WTC11 (cell line): ENCODE results near the gene HRCT1. TPM values are rescaled to one million over a fixed set of nuclear protein-coding genes. Genes with fewer than 3 reads are reported as not detected.

Source experiments
- ATAC-seq: fragments of 200-7000 bp; cut with Tn5 transposase; 2 replicates; pipeline ENCODE4 v1.10.0; 2021; ENCODE audit warnings: mild to moderate bottlenecking, moderate library complexity
- CTCF ChIA-PET: fragments of 300-600 bp; sonication (Branson Sonifier 250); formaldehyde crosslinking; loops from one replicate; lab custom pipeline; 2021; ENCODE audit warnings: antibody characterized with exemption; lab: Charles Lee
- POLR2A ChIA-PET: fragments of 350-600 bp; sonication (Branson Sonifier 250); formaldehyde crosslinking; loops from one replicate; lab custom pipeline; 2021; ENCODE audit warnings: antibody characterized with exemption; lab: Charles Lee
- DNase-seq: peaks from one replicate; pipeline ENCODE4 v3.0.0; 2021; ENCODE audit warnings: low spot score
- H3K27ac Mint-ChIP-seq: 2 replicates; pipeline ENCODE4 v1.8.0; 2021; ENCODE audit warnings: mixed read lengths
- H3K27me3 Mint-ChIP-seq: 2 replicates; pipeline ENCODE4 v1.8.0; 2021; ENCODE audit warnings: low read depth, mild to moderate bottlenecking, moderate library complexity, mixed read lengths
- H3K36me3 Mint-ChIP-seq: 2 replicates; pipeline ENCODE4 v1.8.0; 2021; ENCODE audit warnings: mixed read lengths
- H3K4me1 Mint-ChIP-seq: 2 replicates; pipeline ENCODE4 v1.8.0; 2022; ENCODE audit warnings: mixed read lengths
- H3K4me3 Mint-ChIP-seq: 2 replicates; pipeline ENCODE4 v1.8.0; 2021; ENCODE audit warnings: mild to moderate bottlenecking, moderate library complexity, mixed read lengths
- H3K9me3 Mint-ChIP-seq: 2 replicates; pipeline ENCODE4 v1.8.0; 2021; ENCODE audit warnings: mixed read lengths
- ATF1 ChIP-seq: sonication (generic); formaldehyde crosslinking; IDR thresholded peaks from 2 replicates; pipeline ENCODE4 v1.8.1; 2023; ENCODE audit warnings: mild to moderate bottlenecking, moderate library complexity, missing genetic modification reagents
- CREB1 ChIP-seq: sonication (generic); formaldehyde crosslinking; IDR thresholded peaks from 2 replicates; pipeline ENCODE4 v1.8.0; 2023; ENCODE audit warnings: mild to moderate bottlenecking, missing genetic modification reagents
- E2F1 ChIP-seq: sonication (generic); formaldehyde crosslinking; IDR thresholded peaks from 2 replicates; pipeline ENCODE4 v1.8.0; 2022; ENCODE audit warnings: mild to moderate bottlenecking, missing genetic modification reagents
- ESRRA ChIP-seq: sonication (generic); formaldehyde crosslinking; IDR thresholded peaks from 2 replicates; pipeline ENCODE4 v1.8.1; 2022; ENCODE audit warnings: mild to moderate bottlenecking, missing genetic modification reagents, borderline replicate concordance
- FOXK1 ChIP-seq: sonication (generic); formaldehyde crosslinking; IDR thresholded peaks from 2 replicates; pipeline ENCODE4 v1.8.0; 2022; ENCODE audit warnings: mild to moderate bottlenecking, moderate library complexity, missing genetic modification reagents
- HMGXB4 ChIP-seq: sonication (generic); formaldehyde crosslinking; IDR thresholded peaks from 2 replicates; pipeline ENCODE4 v1.8.1; 2023; ENCODE audit warnings: mild to moderate bottlenecking, moderate library complexity, missing genetic modification reagents
- OVOL2 ChIP-seq: fragments of 250-450 bp; sonication (Bioruptor Pico); IDR thresholded peaks from 2 replicates; pipeline ENCODE4 v1.9.0; 2021; ENCODE audit warnings: mild to moderate bottlenecking, borderline replicate concordance
- RELA ChIP-seq: sonication (generic); formaldehyde crosslinking; IDR thresholded peaks from 2 replicates; pipeline ENCODE4 v1.8.1; 2022; ENCODE audit warnings: missing genetic modification reagents, mild to moderate bottlenecking, borderline replicate concordance
- RORB ChIP-seq: fragments of 250-450 bp; sonication (Bioruptor Pico); IDR thresholded peaks from 2 replicates; pipeline ENCODE4 v1.9.0; 2021; ENCODE audit warnings: mild to moderate bottlenecking
- SOX15 ChIP-seq: fragments of 250-450 bp; sonication (Bioruptor Pico); IDR thresholded peaks from 2 replicates; pipeline ENCODE4 v1.9.0; 2021; ENCODE audit warnings: mild to moderate bottlenecking
- SP1 ChIP-seq: sonication (generic); formaldehyde crosslinking; conservative IDR thresholded peaks from 2 replicates; pipeline ENCODE4 v1.8.1; 2022; ENCODE audit warnings: missing genetic modification reagents
- TCF7 ChIP-seq: sonication (generic); formaldehyde crosslinking; IDR thresholded peaks from 2 replicates; pipeline ENCODE4 v1.8.0; 2022; ENCODE audit warnings: mild to moderate bottlenecking, low read depth, missing genetic modification reagents, moderate library complexity
- TEAD4 ChIP-seq: sonication (generic); formaldehyde crosslinking; IDR thresholded peaks from 2 replicates; pipeline ENCODE4 v1.8.0; 2022; ENCODE audit warnings: mild to moderate bottlenecking, missing genetic modification reagents
- TP53 ChIP-seq: sonication (generic); formaldehyde crosslinking; IDR thresholded peaks from 2 replicates; pipeline ENCODE4 v1.8.1; 2023; ENCODE audit warnings: mild to moderate bottlenecking, missing genetic modification reagents
- ZNF121 ChIP-seq: sonication (generic); formaldehyde crosslinking; IDR thresholded peaks from 2 replicates; pipeline ENCODE4 v1.8.0; 2023; ENCODE audit warnings: missing genetic modification reagents
- ZNF219 ChIP-seq: sonication (generic); formaldehyde crosslinking; IDR thresholded peaks from 2 replicates; pipeline ENCODE4 v1.8.0; 2023; ENCODE audit warnings: missing genetic modification reagents, mild to moderate bottlenecking, borderline replicate concordance
- ZNF263 ChIP-seq: sonication (generic); formaldehyde crosslinking; IDR thresholded peaks from 2 replicates; pipeline ENCODE4 v1.8.1; 2022; ENCODE audit warnings: low read depth, mild to moderate bottlenecking, moderate library complexity, missing genetic modification reagents
- total RNA-seq: library from RNA; stranded (reverse); gene quantifications from 3 replicates; pipeline ENCODE4 v1.2.3, GENCODE V29; 2021
- TF ChIP-seq, protein P1 (sequence below): sonication (generic); formaldehyde crosslinking; IDR thresholded peaks from 2 replicates; pipeline ENCODE4 v1.8.1; 2022; ENCODE audit warnings: low read depth, missing genetic modification reagents, borderline replicate concordance
- TF ChIP-seq, protein P2 (sequence below): fragments of 200-600 bp; IDR thresholded peaks from 2 replicates; pipeline ENCODE4 v1.8.0; 2022; ENCODE audit warnings: antibody characterized with exemption
- TF ChIP-seq, protein P3 (sequence below): sonication (generic); formaldehyde crosslinking; IDR thresholded peaks from 2 replicates; pipeline ENCODE4 v1.8.0; 2023; ENCODE audit warnings: missing genetic modification reagents

The HRCT1 gene
- total RNA-seq, 1 experiment from 2014 or later: not detected

GRCh38 chr9:35952526-35953191 is 46.7 kb downstream of the HRCT1 start (continued):
- TF ChIP-seq, protein P1, sequence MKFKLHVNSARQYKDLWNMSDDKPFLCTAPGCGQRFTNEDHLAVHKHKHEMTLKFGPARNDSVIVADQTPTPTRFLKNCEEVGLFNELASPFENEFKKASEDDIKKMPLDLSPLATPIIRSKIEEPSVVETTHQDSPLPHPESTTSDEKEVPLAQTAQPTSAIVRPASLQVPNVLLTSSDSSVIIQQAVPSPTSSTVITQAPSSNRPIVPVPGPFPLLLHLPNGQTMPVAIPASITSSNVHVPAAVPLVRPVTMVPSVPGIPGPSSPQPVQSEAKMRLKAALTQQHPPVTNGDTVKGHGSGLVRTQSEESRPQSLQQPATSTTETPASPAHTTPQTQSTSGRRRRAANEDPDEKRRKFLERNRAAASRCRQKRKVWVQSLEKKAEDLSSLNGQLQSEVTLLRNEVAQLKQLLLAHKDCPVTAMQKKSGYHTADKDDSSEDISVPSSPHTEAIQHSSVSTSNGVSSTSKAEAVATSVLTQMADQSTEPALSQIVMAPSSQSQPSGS (CRISPR knock-in tag): no peak
- no peak for TF ChIP-seq ZNF263 (CRISPR knock-in tag)
- no peak for TF ChIP-seq ZNF219 (CRISPR knock-in tag)
- no peak for TF ChIP-seq CREB1 (CRISPR knock-in tag)
- no peak for TF ChIP-seq TEAD4
- no peak for TF ChIP-seq OVOL2
- no peak for TF ChIP-seq ATF1 (CRISPR knock-in tag)
- TF ChIP-seq RORB (CRISPR knock-in tag): no peak
- TF ChIP-seq, all 79 proteins: peak for 0

DNA sequence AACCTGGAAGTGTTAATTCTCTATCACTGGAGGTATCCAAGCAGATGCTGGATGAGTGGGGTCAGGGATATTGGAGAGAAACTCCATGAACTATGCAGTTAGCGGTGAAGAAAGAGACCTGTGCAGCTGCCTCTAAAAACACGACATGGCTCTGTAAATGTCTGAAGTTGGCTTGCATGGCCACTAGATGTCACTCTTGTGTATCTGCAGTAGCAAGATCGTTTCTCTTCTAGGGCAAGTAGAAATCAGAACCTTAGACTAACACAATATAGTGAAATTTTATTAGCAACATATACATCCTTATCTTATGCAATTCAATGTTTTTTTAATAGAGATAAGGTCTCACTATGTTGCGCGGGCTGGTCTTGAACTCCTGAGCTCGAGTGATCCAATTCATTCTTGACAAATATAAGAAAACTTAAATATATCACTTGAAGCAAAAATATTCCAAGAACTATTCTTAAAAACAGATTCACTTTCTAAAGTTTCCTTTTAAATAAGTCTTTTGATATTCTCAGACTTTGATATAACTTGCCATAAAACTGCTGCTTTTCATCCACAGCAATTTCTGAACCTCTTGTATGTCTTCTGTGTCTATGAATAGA is 49.0 kb downstream of the HRCT1 start:
- TF ChIP-seq TCF7 (CRISPR knock-in tag): no peak
- TF ChIP-seq E2F1 (CRISPR knock-in tag): no peak
- TF ChIP-seq, protein P2, sequence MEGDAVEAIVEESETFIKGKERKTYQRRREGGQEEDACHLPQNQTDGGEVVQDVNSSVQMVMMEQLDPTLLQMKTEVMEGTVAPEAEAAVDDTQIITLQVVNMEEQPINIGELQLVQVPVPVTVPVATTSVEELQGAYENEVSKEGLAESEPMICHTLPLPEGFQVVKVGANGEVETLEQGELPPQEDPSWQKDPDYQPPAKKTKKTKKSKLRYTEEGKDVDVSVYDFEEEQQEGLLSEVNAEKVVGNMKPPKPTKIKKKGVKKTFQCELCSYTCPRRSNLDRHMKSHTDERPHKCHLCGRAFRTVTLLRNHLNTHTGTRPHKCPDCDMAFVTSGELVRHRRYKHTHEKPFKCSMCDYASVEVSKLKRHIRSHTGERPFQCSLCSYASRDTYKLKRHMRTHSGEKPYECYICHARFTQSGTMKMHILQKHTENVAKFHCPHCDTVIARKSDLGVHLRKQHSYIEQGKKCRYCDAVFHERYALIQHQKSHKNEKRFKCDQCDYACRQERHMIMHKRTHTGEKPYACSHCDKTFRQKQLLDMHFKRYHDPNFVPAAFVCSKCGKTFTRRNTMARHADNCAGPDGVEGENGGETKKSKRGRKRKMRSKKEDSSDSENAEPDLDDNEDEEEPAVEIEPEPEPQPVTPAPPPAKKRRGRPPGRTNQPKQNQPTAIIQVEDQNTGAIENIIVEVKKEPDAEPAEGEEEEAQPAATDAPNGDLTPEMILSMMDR: peak; percentile 78
- no peak for TF ChIP-seq FOXK1
- TF ChIP-seq TP53 (CRISPR knock-in tag): no peak
- ChIA-PET POLR2A (no interaction called here), CTCF (interaction anchor here (0.6 to 3.8 kb wide), 38 partner anchors 8 to 374 kb away, joined by 3 to 56 read pairs (median 4); partner anchors contain the start of genes CLTA, RECK, SPAAR and TMEM8B)
- Mint-ChIP-seq H3K27ac (no peak overlapping the region), H3K27me3 (peaks cover 24% of the 10 kb centered on the region), H3K4me3 (no peak overlapping the region), H3K9me3 (no peaks in the 10 kb centered on the region), H3K36me3 (no peaks in the 10 kb centered on the region), H3K4me1 (peaks cover 5% of the 10 kb centered on the region; the same call in 1 of the 2 replicates)
- ATAC-seq (peak; percentile 84), DNase-seq (peak; percentile 43)

GRCh38 chr9:35956651-35957050 is 50.6 kb downstream of the HRCT1 start:
- Mint-ChIP-seq H3K27me3 (peaks cover 31% of the 10 kb centered on the region), H3K36me3 (no peaks in the 10 kb centered on the region), H3K4me3 (no peak overlapping the region), H3K27ac (no peak overlapping the region), H3K4me1 (peaks cover 5% of the 10 kb centered on the region; the same call in 1 of the 2 replicates), H3K9me3 (no peaks in the 10 kb centered on the region)
- no peak for DNase-seq
- no peak for TF ChIP-seq SP1 (CRISPR knock-in tag)
- TF ChIP-seq, protein P3, sequence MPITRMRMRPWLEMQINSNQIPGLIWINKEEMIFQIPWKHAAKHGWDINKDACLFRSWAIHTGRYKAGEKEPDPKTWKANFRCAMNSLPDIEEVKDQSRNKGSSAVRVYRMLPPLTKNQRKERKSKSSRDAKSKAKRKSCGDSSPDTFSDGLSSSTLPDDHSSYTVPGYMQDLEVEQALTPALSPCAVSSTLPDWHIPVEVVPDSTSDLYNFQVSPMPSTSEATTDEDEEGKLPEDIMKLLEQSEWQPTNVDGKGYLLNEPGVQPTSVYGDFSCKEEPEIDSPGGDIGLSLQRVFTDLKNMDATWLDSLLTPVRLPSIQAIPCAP (CRISPR knock-in tag): no peak
- TF ChIP-seq, protein P1 (CRISPR knock-in tag): no peak
- TF ChIP-seq ZNF121: no peak
- no peak for TF ChIP-seq RELA
- TF ChIP-seq ESRRA (CRISPR knock-in tag): no peak
- TF ChIP-seq HMGXB4: no peak
- TF ChIP-seq SOX15 (CRISPR knock-in tag): no peak
- POLR2A ChIA-PET: no interaction called here
- CTCF ChIA-PET: interaction anchor here (0.9 to 3.8 kb wide), 4 partner anchors 11 to 166 kb away, joined by 3 to 56 read pairs (median 6); no protein-coding TSS in a partner anchor
- ATAC-seq: no peak
